GM18517 (cell line): ENCODE results near the gene CYREN.
A peak's percentile ranks its signal among the peaks of the same experiment; 100 is the strongest.
"Not testable (repeated sequence)": the region's sequence is repeated elsewhere in the genome, so short reads cannot be mapped to it uniquely, and the experiment has no call there.

Source experiments
- ATAC-seq: cut with Tn5 transposase; IDR thresholded peaks from one replicate; pipeline ENCODE4 v1.9.1; 2021; ENCODE audit warnings: mild to moderate bottlenecking, moderate library complexity; ENCODE audit not compliant: unreplicated experiment

CYREN gene

DNA sequence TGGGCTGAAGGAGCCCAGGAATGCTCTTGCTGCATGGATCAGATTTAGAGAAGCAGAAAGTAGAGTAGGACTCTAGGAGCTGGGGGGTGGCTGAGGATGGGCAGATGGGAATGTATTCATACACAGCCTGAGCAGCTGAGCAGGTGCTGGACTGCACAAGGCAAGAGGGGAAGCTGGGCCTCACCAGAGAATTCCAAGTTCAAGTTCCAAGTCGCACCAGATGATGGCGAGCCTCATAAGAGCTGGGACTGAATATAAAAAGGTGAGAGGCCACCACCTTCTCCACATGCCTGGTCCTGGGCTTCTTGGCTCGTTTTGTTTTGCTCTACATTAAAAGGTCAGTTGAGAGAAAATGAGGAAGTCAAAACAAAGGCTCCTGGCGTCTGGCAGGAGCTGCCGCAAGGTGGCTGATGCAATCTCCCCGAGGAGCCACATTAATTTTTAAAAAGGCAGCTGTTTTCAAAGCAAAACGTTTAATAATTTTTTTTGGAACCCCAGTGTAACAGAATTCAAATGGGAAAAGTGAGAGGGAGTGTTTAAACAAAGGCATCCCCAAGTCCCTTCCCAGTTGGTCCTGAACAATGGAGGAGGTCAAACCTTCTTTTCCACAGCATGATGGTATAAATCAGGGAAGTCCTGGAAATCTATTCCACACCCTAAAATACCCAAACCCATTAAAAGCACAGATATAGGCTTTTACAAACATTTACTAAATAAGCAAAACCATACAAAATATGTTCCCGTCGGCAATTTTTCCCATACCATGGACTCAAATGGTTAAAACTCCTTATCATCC lies 9.5 kb downstream of the CYREN start:
- no peak for ATAC-seq

DNA sequence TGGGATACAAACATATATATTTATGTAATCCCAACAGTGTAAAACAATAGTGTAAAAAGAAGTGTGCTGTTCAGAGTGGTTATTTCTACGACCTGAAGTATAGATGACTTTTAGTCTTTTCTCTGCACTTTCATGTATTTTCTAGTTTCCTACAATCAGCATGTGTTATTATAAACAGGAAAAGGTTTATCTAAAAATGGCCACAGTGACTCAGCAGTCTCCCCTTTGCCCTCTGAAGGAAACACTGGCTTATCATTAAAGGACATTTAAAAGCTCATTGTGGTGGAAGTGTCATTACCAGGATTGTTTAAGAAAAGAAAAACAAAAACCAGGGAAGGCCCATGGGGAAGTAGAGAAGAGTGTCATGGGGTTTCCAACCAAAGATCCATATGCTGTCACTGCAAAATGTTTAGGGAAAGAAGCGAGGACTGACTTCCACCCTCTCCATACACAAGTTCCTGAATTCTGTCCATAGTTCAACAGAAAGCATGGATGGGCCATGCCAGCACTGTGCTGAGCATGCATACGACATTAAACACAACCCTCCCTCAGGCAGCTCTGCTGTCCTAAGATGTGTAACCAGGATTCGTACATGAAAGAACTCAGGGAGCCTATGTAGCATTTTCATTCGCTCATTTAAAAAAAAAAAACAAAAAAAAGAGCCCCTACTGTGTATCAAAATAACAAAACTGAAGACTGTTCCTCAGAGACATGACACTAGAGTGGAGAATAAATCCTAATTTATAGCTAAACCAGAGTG lies 10.2 kb downstream of the CYREN start:
- no peak for ATAC-seq

DNA sequence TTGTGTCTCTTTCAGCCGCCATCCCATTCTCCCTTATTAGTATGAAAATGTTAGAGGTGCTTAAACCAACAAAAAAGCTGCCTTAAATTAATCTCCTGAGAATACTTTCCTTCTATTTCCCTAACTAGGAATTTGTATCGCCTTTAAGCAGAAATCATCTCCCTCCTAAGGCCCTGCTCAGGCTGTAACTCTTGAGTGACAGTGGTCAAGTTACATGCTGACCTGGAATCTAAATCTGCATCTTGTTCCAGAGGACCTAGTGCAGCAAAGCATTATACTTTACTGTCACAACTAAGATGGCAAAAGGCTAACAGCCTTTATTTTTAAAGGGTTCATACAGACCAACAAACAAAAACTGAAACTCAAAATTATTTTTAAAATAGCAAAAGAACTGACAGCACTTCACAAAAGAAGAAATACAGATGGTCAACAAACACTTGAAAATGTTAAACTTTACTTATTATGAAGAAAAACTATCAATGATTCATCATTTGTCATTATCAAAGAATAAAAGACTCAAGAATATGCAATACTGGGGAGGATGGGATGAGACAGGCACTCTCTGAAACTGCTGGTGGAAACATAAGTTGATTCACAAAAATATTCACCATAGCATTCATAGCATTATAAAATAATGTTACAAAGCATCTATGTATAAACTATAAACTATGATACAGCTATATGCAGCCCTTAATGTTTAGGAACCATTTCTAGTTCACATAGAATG lies 11.0 kb downstream of the CYREN start:
- ATAC-seq: no peak

DNA sequence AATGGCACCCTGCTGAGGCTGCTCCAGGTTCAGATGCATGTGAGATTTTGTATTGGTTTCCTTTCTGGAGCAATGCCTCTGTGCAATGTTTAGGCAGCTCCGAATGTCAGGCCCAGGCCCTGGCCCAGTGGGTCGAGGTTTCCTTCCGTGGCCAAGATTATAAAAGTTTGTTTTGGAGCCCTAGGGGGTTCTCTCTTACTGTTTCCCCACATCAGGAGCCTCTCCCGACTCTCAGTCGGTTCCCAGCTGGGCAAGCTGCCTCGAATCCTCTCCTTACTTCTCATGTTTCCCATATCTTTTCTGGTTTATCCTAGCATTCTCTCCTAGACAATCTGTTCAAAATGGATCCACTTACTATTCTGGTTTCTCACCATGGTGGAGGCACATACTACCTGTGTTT lies 11.6 kb downstream of the CYREN start:
- no peak for ATAC-seq

GRCh38 chr7:135158141-135158655 lies 12.3 kb downstream of the CYREN start:
- no peak for ATAC-seq

DNA sequence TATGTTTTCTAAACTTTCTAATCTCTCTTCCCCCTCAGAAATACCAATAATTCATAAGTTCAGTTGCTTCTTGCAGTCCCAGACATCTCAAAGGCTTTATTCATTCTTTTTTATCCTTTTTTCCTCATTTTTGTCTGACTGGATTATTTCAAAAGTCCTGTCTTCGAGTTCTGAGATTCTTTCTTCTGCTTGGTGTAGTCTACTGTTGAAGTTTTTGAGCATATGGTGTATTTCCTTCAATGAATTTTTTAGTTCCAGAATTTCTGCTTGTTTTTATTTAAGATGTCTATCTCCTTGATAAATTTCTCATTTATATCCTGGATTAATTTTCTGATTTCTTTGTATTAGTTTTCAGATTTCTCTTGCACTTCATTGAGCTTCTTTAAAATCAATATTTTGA lies 14.2 kb downstream of the CYREN start:
- ATAC-seq: no peak

- no peak for ATAC-seq
These were observed 15.8 kb downstream of the CYREN start for GRCh38 chr7:135154734-135155133.

- ATAC-seq: no peak
These were observed 18.1 kb downstream of the CYREN start for GRCh38 chr7:135152442-135152841.

- ATAC-seq: no peak
These were observed 19.0 kb downstream of the CYREN start for GRCh38 chr7:135151533-135151932.

GRCh38 chr7:135151132-135151531 lies 19.4 kb downstream of the CYREN start:
- no peak for ATAC-seq

DNA sequence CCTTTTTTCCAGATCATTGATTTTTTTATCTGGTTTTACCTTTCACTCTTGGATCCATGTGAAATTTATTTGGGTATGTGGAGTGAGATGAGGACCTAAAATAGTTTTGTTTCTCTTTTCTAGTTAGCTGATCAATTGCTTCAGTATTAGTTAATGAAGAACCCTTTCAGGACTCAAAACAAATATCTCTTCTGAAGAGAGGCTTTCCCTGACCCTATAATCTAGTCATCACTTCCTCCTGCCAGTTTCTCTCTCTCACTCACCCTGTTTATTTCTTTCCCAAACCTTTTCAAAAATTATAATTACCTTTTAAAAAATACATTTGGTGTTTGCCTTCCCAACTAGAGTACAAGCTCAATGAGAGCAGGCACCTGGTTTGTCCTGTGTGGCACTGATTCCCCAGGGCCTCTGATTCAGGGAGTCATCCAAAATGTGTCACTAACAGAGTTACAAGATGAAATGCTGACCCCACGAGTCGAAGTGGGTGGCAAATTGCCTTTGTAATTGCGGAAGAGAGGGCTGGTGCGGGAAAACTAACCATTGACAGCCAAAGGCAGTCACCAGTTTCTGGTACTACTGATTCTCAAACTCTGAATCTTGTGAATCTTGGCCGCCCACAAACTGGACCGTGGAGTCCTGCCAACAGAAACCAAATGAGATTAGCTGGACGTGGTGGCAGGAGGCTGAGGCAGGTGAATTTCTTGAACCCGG lies 20.3 kb downstream of the CYREN start:
- ATAC-seq: no peak

DNA sequence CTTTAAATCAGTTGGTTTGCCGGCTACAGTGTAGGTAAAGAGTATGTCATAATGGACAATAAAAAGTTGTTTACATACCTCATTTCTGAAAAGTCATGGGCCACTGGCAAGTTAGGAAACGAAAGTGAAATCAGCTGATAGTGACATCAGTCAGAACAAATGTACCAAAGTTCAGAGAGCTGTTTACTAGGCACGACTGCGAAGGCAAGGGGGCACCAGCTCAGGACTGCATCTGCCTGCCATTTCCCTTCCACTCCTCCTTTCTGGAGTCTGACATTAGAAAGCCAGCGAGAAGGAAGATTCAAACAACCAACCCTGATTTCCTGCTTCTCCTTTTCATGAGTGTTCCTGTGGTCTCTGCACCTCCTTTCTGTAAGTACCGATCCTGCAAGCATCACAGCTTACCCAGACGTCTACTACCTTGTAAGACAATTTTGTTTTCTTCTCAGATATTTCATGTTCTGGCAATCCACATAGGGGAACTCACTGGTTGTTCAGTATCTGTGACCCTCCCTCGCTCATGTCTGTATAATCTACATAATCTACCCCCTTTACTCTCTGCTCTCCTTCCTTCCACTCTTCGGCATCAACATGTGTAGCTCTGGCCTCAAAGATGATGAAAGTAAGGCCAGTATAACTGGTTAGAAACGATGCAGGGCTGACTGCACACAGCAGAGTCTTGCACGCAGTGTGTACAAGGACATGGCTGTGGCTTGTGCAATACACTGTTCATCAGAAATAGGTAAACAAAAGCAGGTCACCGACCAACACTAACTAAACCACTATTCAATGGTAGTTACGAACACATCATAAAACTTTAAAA lies 22.4 kb downstream of the CYREN start, which contains the start of gene TMEM140:
Gene TMEM140 (plus strand): TSS at position 174 of the 823 bp plus-strand sequence. CDS start 16,370 bp downstream, outside the sequence.
- peak; percentile 78 for ATAC-seq

DNA sequence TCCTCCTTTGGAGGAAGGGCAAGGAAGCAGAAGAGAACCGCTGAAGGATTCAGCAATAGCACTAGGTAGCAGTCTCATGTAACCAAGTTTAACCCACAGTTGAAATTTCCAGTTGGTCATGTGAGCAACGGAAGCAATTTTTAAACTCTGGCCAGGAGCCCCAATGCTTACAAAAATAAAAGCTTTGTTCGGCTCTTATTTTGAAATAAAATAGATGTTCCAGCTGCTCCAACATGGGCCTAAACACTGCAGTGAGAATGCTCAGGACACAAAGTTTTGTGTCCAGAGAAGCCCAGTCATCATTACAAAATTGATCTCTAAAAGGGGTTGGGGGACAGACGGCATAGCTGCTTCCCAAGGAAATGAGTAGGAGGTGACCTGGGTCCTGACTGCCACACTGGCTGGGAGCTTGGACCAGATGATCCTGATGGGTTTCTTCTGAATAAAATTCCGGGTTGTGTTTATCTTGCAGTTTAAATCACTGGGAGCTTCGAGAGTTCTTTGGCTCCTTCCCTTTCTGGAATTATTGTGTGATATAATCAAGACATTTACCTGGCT lies 23.1 kb downstream of the CYREN start:
- ATAC-seq: peak; percentile 13

DNA sequence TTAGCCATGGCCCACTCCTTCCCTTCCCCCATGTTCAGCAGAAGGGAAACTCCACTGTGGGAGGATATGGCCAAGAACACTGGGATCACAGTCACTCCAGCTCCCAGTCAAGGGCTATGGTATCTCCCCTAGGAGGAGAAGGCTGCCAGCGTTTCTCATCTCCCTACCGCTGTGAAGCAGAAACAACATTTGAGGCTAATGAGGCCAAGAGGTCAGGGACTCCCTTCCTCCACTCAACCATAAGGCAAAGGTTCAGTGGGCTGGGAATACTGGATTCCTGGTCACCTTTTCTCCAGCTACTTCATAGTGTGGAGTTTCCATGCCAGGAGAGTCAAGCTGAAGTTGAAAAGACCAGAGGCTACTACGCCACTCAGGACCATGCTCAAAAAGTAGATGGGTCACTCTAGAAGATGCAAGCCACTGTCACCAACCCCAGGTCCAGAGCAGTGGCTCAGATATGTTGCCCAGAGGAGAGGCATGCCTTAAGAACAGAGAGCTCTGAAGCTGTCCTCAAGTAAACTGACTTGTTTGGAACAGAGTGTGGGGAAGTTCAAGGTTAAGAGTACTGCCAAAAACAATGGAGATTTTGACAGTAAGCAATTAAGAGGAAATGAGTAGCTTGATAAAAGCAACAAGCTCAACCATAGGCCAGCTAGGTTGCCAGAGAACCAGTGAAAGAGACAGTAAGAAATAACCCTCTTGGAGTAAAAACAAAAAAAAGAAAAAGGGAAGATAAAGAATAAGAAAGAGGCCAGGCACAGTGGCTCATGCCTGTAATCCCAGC lies 26.4 kb downstream of the CYREN start:
- ATAC-seq: no peak

DNA sequence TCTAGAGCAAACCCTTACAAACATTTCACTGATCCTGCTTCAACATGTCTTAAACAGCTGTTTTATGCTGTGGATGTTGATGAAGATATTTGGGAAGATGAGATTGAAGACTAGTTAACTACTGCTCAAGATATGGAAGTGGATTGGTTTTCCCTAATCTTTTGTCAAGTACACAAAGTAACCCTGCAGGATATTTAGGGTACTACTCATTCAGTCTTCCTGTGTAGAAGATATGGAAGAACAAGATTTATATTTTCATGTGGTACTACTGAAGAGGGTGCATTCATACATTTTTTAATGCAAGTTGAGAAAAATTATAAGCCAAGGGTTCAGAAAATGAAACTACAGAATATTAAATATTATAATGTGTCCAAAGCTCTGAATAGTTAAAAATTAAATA lies 40.9 kb downstream of the CYREN start:
- no peak for ATAC-seq

DNA sequence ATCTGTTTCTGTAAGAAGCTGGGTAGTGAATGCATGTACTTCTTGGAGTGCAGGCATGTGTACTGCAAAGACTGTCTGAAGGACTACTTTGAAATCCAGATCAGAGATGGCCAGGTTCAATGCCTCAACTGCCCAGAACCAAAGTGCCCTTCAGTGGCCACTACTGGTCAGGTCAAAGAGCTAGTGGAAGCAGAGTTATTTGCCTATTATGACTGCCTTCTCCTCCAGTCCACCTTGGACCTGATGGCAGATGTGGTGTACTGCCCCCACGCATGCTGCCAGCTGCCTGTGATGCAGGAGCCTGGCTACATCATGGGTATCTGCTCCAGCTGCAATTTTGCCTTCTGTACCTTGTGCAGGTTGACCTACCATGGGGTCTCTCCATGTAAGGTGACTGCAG lies 41.6 kb downstream of the CYREN start:
- no peak for ATAC-seq

GRCh38 chr7:135124631-135125030 lies 45.9 kb downstream of the CYREN start:
- not testable (repeated sequence) for ATAC-seq

GRCh38 chr7:135121868-135122267 lies 48.6 kb downstream of the CYREN start:
- no peak for ATAC-seq

DNA sequence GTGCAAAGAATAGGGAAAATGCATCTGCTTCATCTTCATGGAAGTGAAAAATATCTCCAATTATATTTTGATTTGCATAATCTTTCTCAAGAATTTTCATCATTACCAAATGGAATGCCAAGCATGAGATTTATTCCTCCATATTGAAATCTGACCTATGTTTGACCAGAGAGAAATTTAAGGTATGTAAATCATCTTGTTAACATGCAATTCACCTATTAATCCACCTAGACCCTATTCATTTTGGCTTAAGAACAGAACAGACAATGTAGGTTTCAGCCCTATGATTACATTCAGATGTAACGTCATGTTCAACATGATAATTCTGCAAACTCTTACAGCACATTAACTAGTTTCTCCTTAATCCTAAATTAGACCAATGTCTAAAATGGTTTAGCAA lies 53.4 kb downstream of the CYREN start:
- no peak for ATAC-seq
